ENCODE data around the gene APC.
"Not testable (repeated sequence)": the region's sequence is repeated elsewhere in the genome, so short reads cannot be mapped to it uniquely, and the experiment has no call there.

The APC gene

GRCh38 chr5:112860929-112861637, 123.4 kb downstream of the APC start, which contains the start of gene SRP19:
Gene SRP19 (plus strand): TSS chr5:112861287. CDS start chr5:112861377, 90 bp downstream.
- DNase-seq: peak; percentile 91 to 94

- DNase-seq: no peak
These were observed 123.9 kb downstream of the APC start for GRCh38 chr5:112861638-112861985.

- no peak for DNase-seq
These were observed 124.4 kb downstream of the APC start for GRCh38 chr5:112862085-112862484.

GRCh38 chr5:112863549-112863948, 125.9 kb downstream of the APC start:
- no peak for DNase-seq

GRCh38 chr5:112865128-112865527, 127.4 kb downstream of the APC start:
- DNase-seq: no peak

- peak in 1 of 2 donors; percentile 41 for DNase-seq
These were observed 129.1 kb downstream of the APC start for GRCh38 chr5:112866739-112867138.

- no peak for DNase-seq
These were observed 129.7 kb downstream of the APC start for GRCh38 chr5:112867411-112867810.

- DNase-seq: peak in 1 of 2 donors; percentile 36
These were observed 132.3 kb downstream of the APC start for GRCh38 chr5:112869948-112870347.

- no peak for DNase-seq
These were observed 133.3 kb downstream of the APC start for GRCh38 chr5:112870966-112871365.

GRCh38 chr5:112876362-112876761, 138.7 kb downstream of the APC start:
- no peak for DNase-seq

- DNase-seq: no peak
These were observed 140.4 kb downstream of the APC start for GRCh38 chr5:112878101-112878500.

- peak; percentile 53 to 81 for DNase-seq
These were observed 141.1 kb downstream of the APC start for GRCh38 chr5:112878760-112879159.

- DNase-seq: no peak
These were observed 142.7 kb downstream of the APC start for GRCh38 chr5:112880219-112880964.

GRCh38 chr5:112883192-112883591, 145.5 kb downstream of the APC start:
- DNase-seq: no peak

GRCh38 chr5:112885001-112885400, 147.3 kb downstream of the APC start:
- DNase-seq: no peak

- DNase-seq: peak in 1 of 2 donors; percentile 36
These were observed 149.3 kb downstream of the APC start for GRCh38 chr5:112886975-112887374.

GRCh38 chr5:112892066-112892465, 154.4 kb downstream of the APC start:
- not testable (repeated sequence) for DNase-seq

GRCh38 chr5:112892776-112893175, 155.1 kb downstream of the APC start:
- no peak for DNase-seq

- no peak for DNase-seq
These were observed 158.0 kb downstream of the APC start for GRCh38 chr5:112895682-112896081.

All from CD4-positive, alpha-beta T cell treated with Interferon alpha-2 for 1 hour (primary cell).